WTC11 (cell line): Measurements from ENCODE around the gene ZNF185. TPM values are rescaled to one million over a fixed set of nuclear protein-coding genes. Genes with fewer than 3 reads are reported as not detected.

Experiments used
- ATAC-seq: fragments of 200-7000 bp; cut with Tn5 transposase; 2 replicates; pipeline ENCODE4 v1.10.0; 2021; ENCODE audit warnings: mild to moderate bottlenecking, moderate library complexity
- CTCF ChIA-PET: fragments of 300-600 bp; sonication (Branson Sonifier 250); formaldehyde crosslinking; loops from one replicate; lab custom pipeline; 2021; ENCODE audit warnings: antibody characterized with exemption; lab: Charles Lee
- POLR2A ChIA-PET: fragments of 350-600 bp; sonication (Branson Sonifier 250); formaldehyde crosslinking; loops from one replicate; lab custom pipeline; 2021; ENCODE audit warnings: antibody characterized with exemption; lab: Charles Lee
- DNase-seq: peaks from one replicate; pipeline ENCODE4 v3.0.0; 2021; ENCODE audit warnings: low spot score
- H3K27ac Mint-ChIP-seq: 2 replicates; pipeline ENCODE4 v1.8.0; 2021; ENCODE audit warnings: mixed read lengths
- H3K27me3 Mint-ChIP-seq: 2 replicates; pipeline ENCODE4 v1.8.0; 2021; ENCODE audit warnings: low read depth, mild to moderate bottlenecking, moderate library complexity, mixed read lengths
- H3K36me3 Mint-ChIP-seq: 2 replicates; pipeline ENCODE4 v1.8.0; 2021; ENCODE audit warnings: mixed read lengths
- H3K4me1 Mint-ChIP-seq: 2 replicates; pipeline ENCODE4 v1.8.0; 2022; ENCODE audit warnings: mixed read lengths
- H3K4me3 Mint-ChIP-seq: 2 replicates; pipeline ENCODE4 v1.8.0; 2021; ENCODE audit warnings: mild to moderate bottlenecking, moderate library complexity, mixed read lengths
- H3K9me3 Mint-ChIP-seq: 2 replicates; pipeline ENCODE4 v1.8.0; 2021; ENCODE audit warnings: mixed read lengths
- AFF4 ChIP-seq: sonication (generic); formaldehyde crosslinking; IDR thresholded peaks from 2 replicates; pipeline ENCODE4 v1.8.1; 2023; ENCODE audit warnings: mild to moderate bottlenecking, missing genetic modification reagents, borderline replicate concordance
- ATF1 ChIP-seq: sonication (generic); formaldehyde crosslinking; IDR thresholded peaks from 2 replicates; pipeline ENCODE4 v1.8.1; 2023; ENCODE audit warnings: mild to moderate bottlenecking, moderate library complexity, missing genetic modification reagents
- CDX4 ChIP-seq: fragments of 250-450 bp; sonication (Bioruptor Pico); IDR thresholded peaks from 2 replicates; pipeline ENCODE4 v1.9.0; 2021; ENCODE audit warnings: moderate library complexity, mild to moderate bottlenecking, inconsistent platforms, borderline replicate concordance
- E2F5 ChIP-seq: sonication (generic); formaldehyde crosslinking; IDR thresholded peaks from 2 replicates; pipeline ENCODE4 v1.8.1; 2022; ENCODE audit warnings: mild to moderate bottlenecking, moderate library complexity, missing genetic modification reagents
- ESRRA ChIP-seq: sonication (generic); formaldehyde crosslinking; IDR thresholded peaks from 2 replicates; pipeline ENCODE4 v1.8.1; 2022; ENCODE audit warnings: mild to moderate bottlenecking, missing genetic modification reagents, borderline replicate concordance
- FOXP1 ChIP-seq: sonication (generic); formaldehyde crosslinking; IDR thresholded peaks from 2 replicates; pipeline ENCODE4 v1.8.0; 2022; ENCODE audit warnings: missing genetic modification reagents, mild to moderate bottlenecking, moderate library complexity, borderline replicate concordance
- GABPB1 ChIP-seq: sonication (generic); formaldehyde crosslinking; IDR thresholded peaks from 2 replicates; pipeline ENCODE4 v1.8.1; 2023; ENCODE audit warnings: mild to moderate bottlenecking, missing genetic modification reagents
- HMGXB4 ChIP-seq: sonication (generic); formaldehyde crosslinking; IDR thresholded peaks from 2 replicates; pipeline ENCODE4 v1.8.1; 2023; ENCODE audit warnings: mild to moderate bottlenecking, moderate library complexity, missing genetic modification reagents
- IRF2 ChIP-seq: sonication (generic); formaldehyde crosslinking; IDR thresholded peaks from 2 replicates; pipeline ENCODE4 v1.8.0; 2022; ENCODE audit warnings: low read depth, missing genetic modification reagents, borderline replicate concordance
- JAZF1 ChIP-seq: fragments of 250-450 bp; sonication (Bioruptor Pico); IDR thresholded peaks from 2 replicates; pipeline ENCODE4 v1.9.0; 2021; ENCODE audit warnings: moderate library complexity, mild to moderate bottlenecking, inconsistent platforms
- MYBL2 ChIP-seq: sonication (generic); formaldehyde crosslinking; IDR thresholded peaks from 2 replicates; pipeline ENCODE4 v1.8.1; 2023; ENCODE audit warnings: mild to moderate bottlenecking, moderate library complexity, missing genetic modification reagents
- NFYB ChIP-seq: sonication (generic); formaldehyde crosslinking; conservative IDR thresholded peaks from 2 replicates; pipeline ENCODE4 v1.8.0; 2022; ENCODE audit warnings: low read depth, missing genetic modification reagents
- NR1H2 ChIP-seq: sonication (generic); formaldehyde crosslinking; IDR thresholded peaks from 2 replicates; pipeline ENCODE4 v1.9.0; 2021; ENCODE audit warnings: mild to moderate bottlenecking, moderate library complexity, missing genetic modification reagents
- RELA ChIP-seq: sonication (generic); formaldehyde crosslinking; IDR thresholded peaks from 2 replicates; pipeline ENCODE4 v1.8.1; 2022; ENCODE audit warnings: missing genetic modification reagents, mild to moderate bottlenecking, borderline replicate concordance
- TEAD1 ChIP-seq: sonication (generic); formaldehyde crosslinking; IDR thresholded peaks from 2 replicates; pipeline ENCODE4 v1.8.0; 2022; ENCODE audit warnings: mild to moderate bottlenecking, missing genetic modification reagents
- USF1 ChIP-seq: sonication (generic); formaldehyde crosslinking; IDR thresholded peaks from 2 replicates; pipeline ENCODE4 v1.8.0; 2022; ENCODE audit warnings: mild to moderate bottlenecking, missing genetic modification reagents
- ZBTB21 ChIP-seq: sonication (generic); formaldehyde crosslinking; IDR thresholded peaks from 2 replicates; pipeline ENCODE4 v1.8.1; 2023; ENCODE audit warnings: mild to moderate bottlenecking, missing genetic modification reagents, borderline replicate concordance
- ZNF121 ChIP-seq: sonication (generic); formaldehyde crosslinking; IDR thresholded peaks from 2 replicates; pipeline ENCODE4 v1.8.0; 2023; ENCODE audit warnings: missing genetic modification reagents
- ZNF138 ChIP-seq: sonication (generic); formaldehyde crosslinking; conservative IDR thresholded peaks from 2 replicates; pipeline ENCODE4 v1.8.1; 2022; ENCODE audit warnings: mild to moderate bottlenecking, moderate library complexity, missing genetic modification reagents
- ZNF219 ChIP-seq: sonication (generic); formaldehyde crosslinking; IDR thresholded peaks from 2 replicates; pipeline ENCODE4 v1.8.0; 2023; ENCODE audit warnings: missing genetic modification reagents, mild to moderate bottlenecking, borderline replicate concordance
- ZNF232 ChIP-seq: sonication (generic); formaldehyde crosslinking; IDR thresholded peaks from 2 replicates; pipeline ENCODE4 v1.8.0; 2022; ENCODE audit warnings: mild to moderate bottlenecking, missing genetic modification reagents
- ZNF423 ChIP-seq: fragments of 250-450 bp; sonication (Bioruptor Pico); IDR thresholded peaks from 2 replicates; pipeline ENCODE4 v2.1.2; 2022; ENCODE audit warnings: mild to moderate bottlenecking, moderate library complexity
- total RNA-seq: library from RNA; stranded (reverse); gene quantifications from 3 replicates; pipeline ENCODE4 v1.2.3, GENCODE V29; 2021

ZNF185 gene
- total RNA-seq, 1 experiment from 2014 or later: 8.2 TPM

- Mint-ChIP-seq H3K27ac (no peak overlapping the region), H3K27me3 (no peaks in the 10 kb centered on the region), H3K36me3 (no peaks in the 10 kb centered on the region), H3K4me3 (no peak overlapping the region)
- CTCF ChIA-PET: interaction anchor here (0.7 to 4.1 kb wide), 11 partner anchors 11 to 105 kb away, joined by 3 to 42 read pairs (median 5); partner anchors contain the start of genes CETN2 and NSDHL
- TF ChIP-seq USF1 (no peak), ESRRA (no peak), TEAD1 (CRISPR knock-in tag) (no peak), ZNF121 (CRISPR knock-in tag) (no peak), NFYB (no peak), IRF2 (CRISPR knock-in tag) (no peak), GABPB1 (no peak), AFF4 (CRISPR knock-in tag) (no peak)
- TF ChIP-seq, all 79 proteins: peak for 0
- DNase-seq (peak; percentile 57), ATAC-seq (peak; percentile 88)
- peaks cover 6% of the 10 kb centered on the region for H3K4me1 Mint-ChIP-seq
- POLR2A ChIA-PET: interaction anchor here (1.1 kb wide), 1 partner anchor 9 kb away, joined by 4 read pairs; no protein-coding TSS in a partner anchor
- no peaks in the 10 kb centered on the region for H3K9me3 Mint-ChIP-seq
Observed at GRCh38 chrX:152926279-152926678, 28.4 kb downstream of the ZNF185 start.

- Mint-ChIP-seq H3K27ac (no peak overlapping the region), H3K4me1 (peaks cover 6% of the 10 kb centered on the region), H3K36me3 (no peaks in the 10 kb centered on the region), H3K4me3 (no peak overlapping the region), H3K9me3 (no peaks in the 10 kb centered on the region), H3K27me3 (no peaks in the 10 kb centered on the region)
- DNase-seq: no peak
- TF ChIP-seq ZNF423 (CRISPR knock-in tag) (no peak), JAZF1 (CRISPR knock-in tag) (no peak), IRF2 (CRISPR knock-in tag) (no peak), AFF4 (CRISPR knock-in tag) (no peak), ZNF232 (CRISPR knock-in tag) (no peak), ZNF138 (no peak), ZNF219 (CRISPR knock-in tag) (no peak), CDX4 (CRISPR knock-in tag) (no peak), HMGXB4 (no peak), ZBTB21 (CRISPR knock-in tag) (no peak), ATF1 (no peak), GABPB1 (no peak), RELA (no peak), NR1H2 (CRISPR knock-in tag) (no peak), FOXP1 (no peak), ZNF121 (CRISPR knock-in tag) (no peak), TEAD1 (CRISPR knock-in tag) (no peak), E2F5 (CRISPR knock-in tag) (no peak), MYBL2 (CRISPR knock-in tag) (no peak)
- CTCF ChIA-PET: interaction anchor here (0.9 to 4.1 kb wide), 5 partner anchors 12 to 106 kb away, joined by 3 to 42 read pairs (median 10); no protein-coding TSS in a partner anchor
- no peak for ATAC-seq
- POLR2A ChIA-PET: no interaction called here
Observed at GRCh38 chrX:152926923-152927322, 29.1 kb downstream of the ZNF185 start.
